ENCODE data around the gene BCO1.

The BCO1 gene

GRCh38 chr16:81231014-81231413 lies 7.5 kb upstream of the BCO1 start:
- H3K4me1 ChIP-seq (ENCODE audit: control insufficient read depth, insufficient read depth, low read length) = no peaks in the 10 kb centered on the region
- H3K9ac ChIP-seq (ENCODE audit: low read length in 2 of 2) = no peak overlapping the region
- peaks cover 0 to 3% of the 10 kb centered on the region in 2 donors for H3K27me3 ChIP-seq (ENCODE audit: control insufficient read depth in 1 of 2, insufficient read depth in 2 of 2, low read length in 2 of 2)
- H3K4me3 ChIP-seq (ENCODE audit: low read length in 2 of 2) = no peak overlapping the region
- H3K36me3 ChIP-seq (ENCODE audit: control insufficient read depth in 2 of 2, insufficient read depth in 2 of 2, low read length in 2 of 2) = no peaks in the 10 kb centered on the region
- no peaks in the 10 kb centered on the region for H3K9me3 ChIP-seq (ENCODE audit: control insufficient read depth in 2 of 2, low read length in 2 of 2)
- no peak overlapping the region for H3K27ac ChIP-seq (ENCODE audit: low read length)

GRCh38 chr16:81232740-81233367 lies 5.6 kb upstream of the BCO1 start:
- H3K27me3 ChIP-seq (ENCODE audit: control insufficient read depth in 1 of 2, insufficient read depth in 2 of 2, low read length in 2 of 2) = peaks cover 0 to 3% of the 10 kb centered on the region in 2 donors
- no peak overlapping the region for H3K4me3 ChIP-seq (ENCODE audit: low read length in 2 of 2)
- no peaks in the 10 kb centered on the region for H3K9me3 ChIP-seq (ENCODE audit: control insufficient read depth in 2 of 2, low read length in 2 of 2)
- peaks cover 6% of the 10 kb centered on the region for H3K4me1 ChIP-seq (ENCODE audit: control insufficient read depth, insufficient read depth, low read length)
- H3K36me3 ChIP-seq (ENCODE audit: control insufficient read depth in 2 of 2, insufficient read depth in 2 of 2, low read length in 2 of 2) = no peaks in the 10 kb centered on the region
- no peak overlapping the region for H3K27ac ChIP-seq (ENCODE audit: low read length)
- no peak overlapping the region for H3K9ac ChIP-seq (ENCODE audit: low read length in 2 of 2)

GRCh38 chr16:81237282-81237681 lies 1.2 kb upstream of the BCO1 start:
- Histone ChIP-seq H3K27ac (ENCODE audit: low read length) (peak overlapping the region; percentile 87), H3K36me3 (ENCODE audit: control insufficient read depth in 2 of 2, insufficient read depth in 2 of 2, low read length in 2 of 2) (no peaks in the 10 kb centered on the region), H3K4me3 (ENCODE audit: low read length in 2 of 2) (no peak overlapping the region), H3K27me3 (ENCODE audit: control insufficient read depth in 1 of 2, insufficient read depth in 2 of 2, low read length in 2 of 2) (no peaks in the 10 kb centered on the region), H3K9ac (ENCODE audit: low read length in 2 of 2) (peak overlapping the region in 1 of 2 donors; percentile 86), H3K9me3 (ENCODE audit: control insufficient read depth in 2 of 2, low read length in 2 of 2) (no peaks in the 10 kb centered on the region), H3K4me1 (ENCODE audit: control insufficient read depth, insufficient read depth, low read length) (peaks cover 9% of the 10 kb centered on the region)

GRCh38 chr16:81237942-81238295 lies 570 bp upstream of the BCO1 start:
- peak overlapping the region in 1 of 2 donors; percentile 86 for H3K9ac ChIP-seq (ENCODE audit: low read length in 2 of 2)
- no peaks in the 10 kb centered on the region for H3K9me3 ChIP-seq (ENCODE audit: control insufficient read depth in 2 of 2, low read length in 2 of 2)

GRCh38 chr16:81239367-81240121 lies 1.1 kb downstream of the BCO1 start:
- no peaks in the 10 kb centered on the region for H3K27me3 ChIP-seq (ENCODE audit: control insufficient read depth in 1 of 2, insufficient read depth in 2 of 2, low read length in 2 of 2)
- H3K9ac ChIP-seq (ENCODE audit: low read length in 2 of 2) = peak overlapping the region in 1 of 2 donors; percentile 42
- no peak overlapping the region for H3K4me3 ChIP-seq (ENCODE audit: low read length in 2 of 2)
- peak overlapping the region; percentile 87 for H3K27ac ChIP-seq (ENCODE audit: low read length)
- H3K9me3 ChIP-seq (ENCODE audit: control insufficient read depth in 2 of 2, low read length in 2 of 2) = no peaks in the 10 kb centered on the region
- no peaks in the 10 kb centered on the region for H3K36me3 ChIP-seq (ENCODE audit: control insufficient read depth in 2 of 2, insufficient read depth in 2 of 2, low read length in 2 of 2)
- H3K4me1 ChIP-seq (ENCODE audit: control insufficient read depth, insufficient read depth, low read length) = peaks cover 9% of the 10 kb centered on the region

More at GRCh38 chr16:81237942-81238295, 570 bp upstream of the BCO1 start:
- H3K4me1 ChIP-seq (ENCODE audit: control insufficient read depth, insufficient read depth, low read length) = peaks cover 9% of the 10 kb centered on the region
- no peaks in the 10 kb centered on the region for H3K27me3 ChIP-seq (ENCODE audit: control insufficient read depth in 1 of 2, insufficient read depth in 2 of 2, low read length in 2 of 2)
- peak overlapping the region; percentile 87 for H3K27ac ChIP-seq (ENCODE audit: low read length)
- H3K4me3 ChIP-seq (ENCODE audit: low read length in 2 of 2) = peak overlapping the region; percentile 63 to 69
- no peaks in the 10 kb centered on the region for H3K36me3 ChIP-seq (ENCODE audit: control insufficient read depth in 2 of 2, insufficient read depth in 2 of 2, low read length in 2 of 2)

GRCh38 chr16:81241706-81242105 lies 3.2 kb downstream of the BCO1 start:
- Histone ChIP-seq H3K27me3 (ENCODE audit: control insufficient read depth in 1 of 2, insufficient read depth in 2 of 2, low read length in 2 of 2) (no peaks in the 10 kb centered on the region), H3K4me3 (ENCODE audit: low read length in 2 of 2) (no peak overlapping the region), H3K4me1 (ENCODE audit: control insufficient read depth, insufficient read depth, low read length) (peaks cover 9% of the 10 kb centered on the region), H3K9me3 (ENCODE audit: control insufficient read depth in 2 of 2, low read length in 2 of 2) (no peaks in the 10 kb centered on the region), H3K36me3 (ENCODE audit: control insufficient read depth in 2 of 2, insufficient read depth in 2 of 2, low read length in 2 of 2) (no peaks in the 10 kb centered on the region), H3K27ac (ENCODE audit: low read length) (no peak overlapping the region), H3K9ac (ENCODE audit: low read length in 2 of 2) (no peak overlapping the region)

GRCh38 chr16:81242977-81243618 lies 4.6 kb downstream of the BCO1 start:
- H3K9me3 ChIP-seq (ENCODE audit: control insufficient read depth in 2 of 2, low read length in 2 of 2) = no peaks in the 10 kb centered on the region
- no peak overlapping the region for H3K4me3 ChIP-seq (ENCODE audit: low read length in 2 of 2)
- peaks cover 4% of the 10 kb centered on the region for H3K4me1 ChIP-seq (ENCODE audit: control insufficient read depth, insufficient read depth, low read length)
- no peaks in the 10 kb centered on the region for H3K27me3 ChIP-seq (ENCODE audit: control insufficient read depth in 1 of 2, insufficient read depth in 2 of 2, low read length in 2 of 2)
- no peak overlapping the region for H3K9ac ChIP-seq (ENCODE audit: low read length in 2 of 2)
- H3K27ac ChIP-seq (ENCODE audit: low read length) = no peak overlapping the region
- no peaks in the 10 kb centered on the region for H3K36me3 ChIP-seq (ENCODE audit: control insufficient read depth in 2 of 2, insufficient read depth in 2 of 2, low read length in 2 of 2)

GRCh38 chr16:81243942-81244341 lies 5.5 kb downstream of the BCO1 start:
- no peak overlapping the region for H3K4me3 ChIP-seq (ENCODE audit: low read length in 2 of 2)
- no peaks in the 10 kb centered on the region for H3K36me3 ChIP-seq (ENCODE audit: control insufficient read depth in 2 of 2, insufficient read depth in 2 of 2, low read length in 2 of 2)
- H3K9ac ChIP-seq (ENCODE audit: low read length in 2 of 2) = no peak overlapping the region
- no peak overlapping the region for H3K27ac ChIP-seq (ENCODE audit: low read length)
- no peaks in the 10 kb centered on the region for H3K9me3 ChIP-seq (ENCODE audit: control insufficient read depth in 2 of 2, low read length in 2 of 2)
- H3K4me1 ChIP-seq (ENCODE audit: control insufficient read depth, insufficient read depth, low read length) = no peaks in the 10 kb centered on the region
- no peaks in the 10 kb centered on the region for H3K27me3 ChIP-seq (ENCODE audit: control insufficient read depth in 1 of 2, insufficient read depth in 2 of 2, low read length in 2 of 2)

- Histone ChIP-seq H3K9ac (ENCODE audit: low read length in 2 of 2) (no peak overlapping the region), H3K9me3 (ENCODE audit: control insufficient read depth in 2 of 2, low read length in 2 of 2) (no peaks in the 10 kb centered on the region), H3K4me3 (ENCODE audit: low read length in 2 of 2) (no peak overlapping the region), H3K27ac (ENCODE audit: low read length) (peak overlapping the region; percentile 69), H3K4me1 (ENCODE audit: control insufficient read depth, insufficient read depth, low read length) (peaks cover 4% of the 10 kb centered on the region), H3K27me3 (ENCODE audit: control insufficient read depth in 1 of 2, insufficient read depth in 2 of 2, low read length in 2 of 2) (no peaks in the 10 kb centered on the region), H3K36me3 (ENCODE audit: control insufficient read depth in 2 of 2, insufficient read depth in 2 of 2, low read length in 2 of 2) (no peaks in the 10 kb centered on the region)
These were observed 13.4 kb downstream of the BCO1 start for GRCh38 chr16:81251871-81252270.

GRCh38 chr16:81253141-81253540 lies 14.7 kb downstream of the BCO1 start:
- Histone ChIP-seq H3K4me1 (ENCODE audit: control insufficient read depth, insufficient read depth, low read length) (peaks cover 4% of the 10 kb centered on the region), H3K4me3 (ENCODE audit: low read length in 2 of 2) (no peak overlapping the region), H3K36me3 (ENCODE audit: control insufficient read depth in 2 of 2, insufficient read depth in 2 of 2, low read length in 2 of 2) (no peaks in the 10 kb centered on the region), H3K9ac (ENCODE audit: low read length in 2 of 2) (no peak overlapping the region), H3K27me3 (ENCODE audit: control insufficient read depth in 1 of 2, insufficient read depth in 2 of 2, low read length in 2 of 2) (no peaks in the 10 kb centered on the region), H3K27ac (ENCODE audit: low read length) (no peak overlapping the region), H3K9me3 (ENCODE audit: control insufficient read depth in 2 of 2, low read length in 2 of 2) (no peaks in the 10 kb centered on the region)

Measured in stomach smooth muscle (tissue), 2 donors.